ENCODE data around the gene PIP4P1. TPM values are rescaled to one million over a fixed set of nuclear protein-coding genes. Genes with fewer than 3 reads are reported as not detected.
A peak's percentile ranks its signal among the peaks of the same experiment; 100 is the strongest.

Gene PIP4P1
- total and polyA plus RNA-seq, 9 of the 15 experiments (the other 6 are each of a cell fraction or from before 2014, with no cell fraction given), result 5.3 to 20.9 (median 10.7) TPM

DNA sequence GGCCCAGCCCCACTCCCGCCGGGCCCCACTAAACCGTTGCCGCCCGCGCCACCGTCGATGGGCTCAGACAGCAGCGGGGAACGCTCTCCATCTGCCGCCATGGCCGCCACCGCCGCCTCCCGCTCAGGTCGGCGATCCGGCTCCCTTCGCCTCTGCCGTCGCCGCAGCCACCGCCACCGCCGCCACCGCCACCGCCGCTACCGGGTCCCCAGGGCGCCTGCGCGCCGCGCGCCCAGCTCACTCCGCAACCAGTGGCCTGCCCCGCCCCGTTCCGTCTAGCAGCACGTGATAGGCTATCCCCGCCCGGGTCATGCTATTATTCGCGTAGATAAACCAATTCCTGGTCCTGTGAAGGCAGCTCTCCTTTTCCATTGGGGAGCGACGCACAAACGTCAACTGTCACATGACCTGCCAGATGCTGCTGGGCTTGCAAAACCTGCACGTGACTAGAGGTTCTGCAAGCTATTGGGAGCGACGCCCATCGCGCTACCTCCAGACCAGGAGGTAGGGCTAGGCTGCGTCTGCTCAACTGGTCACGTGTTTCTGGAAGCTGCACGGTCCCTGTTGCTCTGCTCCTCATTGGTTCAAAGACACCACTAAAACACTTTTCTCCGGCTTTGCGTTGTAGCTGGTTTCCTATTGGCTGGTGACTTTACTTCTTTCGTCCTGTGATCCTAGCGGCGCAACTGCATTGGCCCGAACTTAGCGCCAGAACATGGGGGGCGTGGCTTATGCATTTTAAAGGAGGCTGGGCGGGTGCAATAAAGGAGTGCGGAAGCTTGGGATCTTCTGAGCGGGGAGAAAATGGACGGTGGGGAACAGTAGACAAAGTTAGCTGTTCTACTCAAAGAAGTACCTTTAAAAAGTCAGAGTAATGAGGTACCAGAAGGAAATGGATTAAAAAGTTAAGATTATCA, at the start of gene PIP4P1 (continued):
- TF ChIP-seq, protein P1, sequence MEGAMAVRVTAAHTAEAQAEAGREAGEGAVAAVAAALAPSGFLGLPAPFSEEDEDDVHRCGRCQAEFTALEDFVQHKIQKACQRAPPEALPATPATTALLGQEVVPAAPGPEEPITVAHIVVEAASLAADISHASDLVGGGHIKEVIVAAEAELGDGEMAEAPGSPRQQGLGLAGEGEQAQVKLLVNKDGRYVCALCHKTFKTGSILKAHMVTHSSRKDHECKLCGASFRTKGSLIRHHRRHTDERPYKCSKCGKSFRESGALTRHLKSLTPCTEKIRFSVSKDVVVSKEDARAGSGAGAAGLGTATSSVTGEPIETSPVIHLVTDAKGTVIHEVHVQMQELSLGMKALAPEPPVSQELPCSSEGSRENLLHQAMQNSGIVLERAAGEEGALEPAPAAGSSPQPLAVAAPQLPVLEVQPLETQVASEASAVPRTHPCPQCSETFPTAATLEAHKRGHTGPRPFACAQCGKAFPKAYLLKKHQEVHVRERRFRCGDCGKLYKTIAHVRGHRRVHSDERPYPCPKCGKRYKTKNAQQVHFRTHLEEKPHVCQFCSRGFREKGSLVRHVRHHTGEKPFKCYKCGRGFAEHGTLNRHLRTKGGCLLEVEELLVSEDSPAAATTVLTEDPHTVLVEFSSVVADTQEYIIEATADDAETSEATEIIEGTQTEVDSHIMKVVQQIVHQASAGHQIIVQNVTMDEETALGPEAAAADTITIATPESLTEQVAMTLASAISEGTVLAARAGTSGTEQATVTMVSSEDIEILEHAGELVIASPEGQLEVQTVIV (CRISPR knock-in tag; IDR thresholded peaks at IDR 0.05; ENCODE audit: borderline replicate concordance), result no peak
- TF ChIP-seq HDAC1 (IDR thresholded peaks at IDR 0.05), result peak in 1 of 2 experiments; percentile 77; a peak in 2 of 4 replicates
- TF ChIP-seq ERF (CRISPR knock-in tag; IDR thresholded peaks at IDR 0.05), result no peak
- TF ChIP-seq, protein P2, sequence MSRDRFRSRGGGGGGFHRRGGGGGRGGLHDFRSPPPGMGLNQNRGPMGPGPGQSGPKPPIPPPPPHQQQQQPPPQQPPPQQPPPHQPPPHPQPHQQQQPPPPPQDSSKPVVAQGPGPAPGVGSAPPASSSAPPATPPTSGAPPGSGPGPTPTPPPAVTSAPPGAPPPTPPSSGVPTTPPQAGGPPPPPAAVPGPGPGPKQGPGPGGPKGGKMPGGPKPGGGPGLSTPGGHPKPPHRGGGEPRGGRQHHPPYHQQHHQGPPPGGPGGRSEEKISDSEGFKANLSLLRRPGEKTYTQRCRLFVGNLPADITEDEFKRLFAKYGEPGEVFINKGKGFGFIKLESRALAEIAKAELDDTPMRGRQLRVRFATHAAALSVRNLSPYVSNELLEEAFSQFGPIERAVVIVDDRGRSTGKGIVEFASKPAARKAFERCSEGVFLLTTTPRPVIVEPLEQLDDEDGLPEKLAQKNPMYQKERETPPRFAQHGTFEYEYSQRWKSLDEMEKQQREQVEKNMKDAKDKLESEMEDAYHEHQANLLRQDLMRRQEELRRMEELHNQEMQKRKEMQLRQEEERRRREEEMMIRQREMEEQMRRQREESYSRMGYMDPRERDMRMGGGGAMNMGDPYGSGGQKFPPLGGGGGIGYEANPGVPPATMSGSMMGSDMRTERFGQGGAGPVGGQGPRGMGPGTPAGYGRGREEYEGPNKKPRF (IDR thresholded peaks at IDR 0.05; ENCODE audit: low read depth, low read length), result no peak
- TF ChIP-seq, protein P3, sequence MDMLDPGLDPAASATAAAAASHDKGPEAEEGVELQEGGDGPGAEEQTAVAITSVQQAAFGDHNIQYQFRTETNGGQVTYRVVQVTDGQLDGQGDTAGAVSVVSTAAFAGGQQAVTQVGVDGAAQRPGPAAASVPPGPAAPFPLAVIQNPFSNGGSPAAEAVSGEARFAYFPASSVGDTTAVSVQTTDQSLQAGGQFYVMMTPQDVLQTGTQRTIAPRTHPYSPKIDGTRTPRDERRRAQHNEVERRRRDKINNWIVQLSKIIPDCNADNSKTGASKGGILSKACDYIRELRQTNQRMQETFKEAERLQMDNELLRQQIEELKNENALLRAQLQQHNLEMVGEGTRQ (CRISPR knock-in tag; IDR thresholded peaks at IDR 0.05), result peak; percentile 98
- TF ChIP-seq, protein P4, sequence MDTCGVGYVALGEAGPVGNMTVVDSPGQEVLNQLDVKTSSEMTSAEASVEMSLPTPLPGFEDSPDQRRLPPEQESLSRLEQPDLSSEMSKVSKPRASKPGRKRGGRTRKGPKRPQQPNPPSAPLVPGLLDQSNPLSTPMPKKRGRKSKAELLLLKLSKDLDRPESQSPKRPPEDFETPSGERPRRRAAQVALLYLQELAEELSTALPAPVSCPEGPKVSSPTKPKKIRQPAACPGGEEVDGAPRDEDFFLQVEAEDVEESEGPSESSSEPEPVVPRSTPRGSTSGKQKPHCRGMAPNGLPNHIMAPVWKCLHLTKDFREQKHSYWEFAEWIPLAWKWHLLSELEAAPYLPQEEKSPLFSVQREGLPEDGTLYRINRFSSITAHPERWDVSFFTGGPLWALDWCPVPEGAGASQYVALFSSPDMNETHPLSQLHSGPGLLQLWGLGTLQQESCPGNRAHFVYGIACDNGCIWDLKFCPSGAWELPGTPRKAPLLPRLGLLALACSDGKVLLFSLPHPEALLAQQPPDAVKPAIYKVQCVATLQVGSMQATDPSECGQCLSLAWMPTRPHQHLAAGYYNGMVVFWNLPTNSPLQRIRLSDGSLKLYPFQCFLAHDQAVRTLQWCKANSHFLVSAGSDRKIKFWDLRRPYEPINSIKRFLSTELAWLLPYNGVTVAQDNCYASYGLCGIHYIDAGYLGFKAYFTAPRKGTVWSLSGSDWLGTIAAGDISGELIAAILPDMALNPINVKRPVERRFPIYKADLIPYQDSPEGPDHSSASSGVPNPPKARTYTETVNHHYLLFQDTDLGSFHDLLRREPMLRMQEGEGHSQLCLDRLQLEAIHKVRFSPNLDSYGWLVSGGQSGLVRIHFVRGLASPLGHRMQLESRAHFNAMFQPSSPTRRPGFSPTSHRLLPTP (IDR thresholded peaks at IDR 0.05; ENCODE audit: borderline replicate concordance, extremely low read depth, insufficient read length), result no peak
- no peak for TF ChIP-seq NR2C2 (CRISPR knock-in tag; IDR thresholded peaks at IDR 0.05)
- TF ChIP-seq NR2C2 (tag; IDR thresholded peaks at IDR 0.05), result peak; percentile 83
- peak; percentile 91 for TF ChIP-seq LEF1 (IDR thresholded peaks at IDR 0.05)
- no peak for TF ChIP-seq JUNB (CRISPR knock-in tag; conservative IDR thresholded peaks at IDR 0.05)
- TF ChIP-seq U2AF2 (optimal IDR thresholded peaks at IDR 0.05; ENCODE audit: low read depth, low read length), result no peak
- TF ChIP-seq RFX1 (IDR thresholded peaks at IDR 0.05), result no peak
- TF ChIP-seq ARID2 (IDR thresholded peaks at IDR 0.05), result no peak
- TF ChIP-seq THRAP3 (IDR thresholded peaks at IDR 0.05; ENCODE audit: borderline replicate concordance), result no peak
- TF ChIP-seq RCOR1 (IDR thresholded peaks at IDR 0.05; ENCODE audit: borderline replicate concordance in 1 of 2, low read depth in 2 of 2, low read length in 2 of 2), result peak in 1 of 2 experiments; percentile 72; a peak in 2 of 4 replicates
- TF ChIP-seq TEAD2 (tag; IDR thresholded peaks at IDR 0.05), result no peak
- TF ChIP-seq ZBED1 (IDR thresholded peaks at IDR 0.05), result no peak
- TF ChIP-seq, protein P5, sequence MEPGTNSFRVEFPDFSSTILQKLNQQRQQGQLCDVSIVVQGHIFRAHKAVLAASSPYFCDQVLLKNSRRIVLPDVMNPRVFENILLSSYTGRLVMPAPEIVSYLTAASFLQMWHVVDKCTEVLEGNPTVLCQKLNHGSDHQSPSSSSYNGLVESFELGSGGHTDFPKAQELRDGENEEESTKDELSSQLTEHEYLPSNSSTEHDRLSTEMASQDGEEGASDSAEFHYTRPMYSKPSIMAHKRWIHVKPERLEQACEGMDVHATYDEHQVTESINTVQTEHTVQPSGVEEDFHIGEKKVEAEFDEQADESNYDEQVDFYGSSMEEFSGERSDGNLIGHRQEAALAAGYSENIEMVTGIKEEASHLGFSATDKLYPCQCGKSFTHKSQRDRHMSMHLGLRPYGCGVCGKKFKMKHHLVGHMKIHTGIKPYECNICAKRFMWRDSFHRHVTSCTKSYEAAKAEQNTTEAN (CRISPR knock-in tag; IDR thresholded peaks at IDR 0.05), result no peak
